ENCODE measurements around the gene EVA1B.

DNA sequence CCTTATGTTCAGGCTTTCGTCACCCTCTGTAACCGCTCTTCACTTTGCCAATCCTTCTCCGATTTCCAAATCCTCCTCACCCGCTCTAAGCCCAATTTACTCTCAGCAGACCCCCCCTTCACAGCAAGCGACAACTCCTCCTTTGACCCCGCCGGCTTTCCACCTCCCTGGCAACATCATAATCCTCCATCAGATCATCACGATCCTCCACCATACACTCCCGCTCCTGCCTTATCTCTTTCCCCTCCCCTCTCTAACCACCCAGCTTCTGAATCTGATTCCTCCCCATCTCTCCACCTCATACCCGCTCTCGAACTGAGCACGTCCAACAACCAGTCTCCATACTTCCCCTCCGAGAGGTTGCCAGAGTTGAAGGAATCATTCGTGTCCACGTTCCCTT lies 7.5 kb upstream of the EVA1B start:
- TF ChIP-seq, protein P1, sequence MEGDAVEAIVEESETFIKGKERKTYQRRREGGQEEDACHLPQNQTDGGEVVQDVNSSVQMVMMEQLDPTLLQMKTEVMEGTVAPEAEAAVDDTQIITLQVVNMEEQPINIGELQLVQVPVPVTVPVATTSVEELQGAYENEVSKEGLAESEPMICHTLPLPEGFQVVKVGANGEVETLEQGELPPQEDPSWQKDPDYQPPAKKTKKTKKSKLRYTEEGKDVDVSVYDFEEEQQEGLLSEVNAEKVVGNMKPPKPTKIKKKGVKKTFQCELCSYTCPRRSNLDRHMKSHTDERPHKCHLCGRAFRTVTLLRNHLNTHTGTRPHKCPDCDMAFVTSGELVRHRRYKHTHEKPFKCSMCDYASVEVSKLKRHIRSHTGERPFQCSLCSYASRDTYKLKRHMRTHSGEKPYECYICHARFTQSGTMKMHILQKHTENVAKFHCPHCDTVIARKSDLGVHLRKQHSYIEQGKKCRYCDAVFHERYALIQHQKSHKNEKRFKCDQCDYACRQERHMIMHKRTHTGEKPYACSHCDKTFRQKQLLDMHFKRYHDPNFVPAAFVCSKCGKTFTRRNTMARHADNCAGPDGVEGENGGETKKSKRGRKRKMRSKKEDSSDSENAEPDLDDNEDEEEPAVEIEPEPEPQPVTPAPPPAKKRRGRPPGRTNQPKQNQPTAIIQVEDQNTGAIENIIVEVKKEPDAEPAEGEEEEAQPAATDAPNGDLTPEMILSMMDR (IDR thresholded peaks at IDR 0.05 in 2 of 3, conservative IDR thresholded peaks at IDR 0.05 in 1 of 3; ENCODE audit: borderline replicate concordance in 1 of 3, insufficient read depth in 1 of 3, low read depth in 2 of 3, low read length in 2 of 3): no peak
- TF ChIP-seq POLR2A (IDR thresholded peaks at IDR 0.05; ENCODE audit: borderline replicate concordance, extremely low read depth, insufficient read depth, insufficient read length): no peak
- TF ChIP-seq, protein P2, sequence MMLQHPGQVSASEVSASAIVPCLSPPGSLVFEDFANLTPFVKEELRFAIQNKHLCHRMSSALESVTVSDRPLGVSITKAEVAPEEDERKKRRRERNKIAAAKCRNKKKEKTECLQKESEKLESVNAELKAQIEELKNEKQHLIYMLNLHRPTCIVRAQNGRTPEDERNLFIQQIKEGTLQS (IDR thresholded peaks at IDR 0.05): no peak
- TF ChIP-seq EZH2phosphoT487 (IDR thresholded peaks at IDR 0.05; ENCODE audit: borderline replicate concordance): no peak
- TF ChIP-seq, protein P3, sequence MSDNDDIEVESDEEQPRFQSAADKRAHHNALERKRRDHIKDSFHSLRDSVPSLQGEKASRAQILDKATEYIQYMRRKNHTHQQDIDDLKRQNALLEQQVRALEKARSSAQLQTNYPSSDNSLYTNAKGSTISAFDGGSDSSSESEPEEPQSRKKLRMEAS (IDR thresholded peaks at IDR 0.05): no peak
- no peak for TF ChIP-seq POLR2AphosphoS5 (IDR thresholded peaks at IDR 0.05; ENCODE audit: low read depth, low read length)
- TF ChIP-seq TCF7L2 (IDR thresholded peaks at IDR 0.05; ENCODE audit: borderline replicate concordance, extremely low read depth, insufficient read depth, insufficient read length): no peak
- no peak for TF ChIP-seq YY1 (IDR thresholded peaks at IDR 0.05; ENCODE audit: extremely low read depth, insufficient replicate concordance, low read depth, low read length)
- TF ChIP-seq, protein P4, sequence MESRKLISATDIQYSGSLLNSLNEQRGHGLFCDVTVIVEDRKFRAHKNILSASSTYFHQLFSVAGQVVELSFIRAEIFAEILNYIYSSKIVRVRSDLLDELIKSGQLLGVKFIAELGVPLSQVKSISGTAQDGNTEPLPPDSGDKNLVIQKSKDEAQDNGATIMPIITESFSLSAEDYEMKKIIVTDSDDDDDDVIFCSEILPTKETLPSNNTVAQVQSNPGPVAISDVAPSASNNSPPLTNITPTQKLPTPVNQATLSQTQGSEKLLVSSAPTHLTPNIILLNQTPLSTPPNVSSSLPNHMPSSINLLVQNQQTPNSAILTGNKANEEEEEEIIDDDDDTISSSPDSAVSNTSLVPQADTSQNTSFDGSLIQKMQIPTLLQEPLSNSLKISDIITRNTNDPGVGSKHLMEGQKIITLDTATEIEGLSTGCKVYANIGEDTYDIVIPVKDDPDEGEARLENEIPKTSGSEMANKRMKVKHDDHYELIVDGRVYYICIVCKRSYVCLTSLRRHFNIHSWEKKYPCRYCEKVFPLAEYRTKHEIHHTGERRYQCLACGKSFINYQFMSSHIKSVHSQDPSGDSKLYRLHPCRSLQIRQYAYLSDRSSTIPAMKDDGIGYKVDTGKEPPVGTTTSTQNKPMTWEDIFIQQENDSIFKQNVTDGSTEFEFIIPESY (IDR thresholded peaks at IDR 0.05; ENCODE audit: extremely low read depth, insufficient replicate concordance, low read length): no peak
